ENCODE measurements around the gene USP11. TPM values are rescaled to one million over a fixed set of nuclear protein-coding genes. Genes with fewer than 3 reads are reported as not detected.

Gene USP11
- total RNA-seq, 4 donors from 2014 or later, result 17.0 to 35.3 (median 25.0) TPM

DNA sequence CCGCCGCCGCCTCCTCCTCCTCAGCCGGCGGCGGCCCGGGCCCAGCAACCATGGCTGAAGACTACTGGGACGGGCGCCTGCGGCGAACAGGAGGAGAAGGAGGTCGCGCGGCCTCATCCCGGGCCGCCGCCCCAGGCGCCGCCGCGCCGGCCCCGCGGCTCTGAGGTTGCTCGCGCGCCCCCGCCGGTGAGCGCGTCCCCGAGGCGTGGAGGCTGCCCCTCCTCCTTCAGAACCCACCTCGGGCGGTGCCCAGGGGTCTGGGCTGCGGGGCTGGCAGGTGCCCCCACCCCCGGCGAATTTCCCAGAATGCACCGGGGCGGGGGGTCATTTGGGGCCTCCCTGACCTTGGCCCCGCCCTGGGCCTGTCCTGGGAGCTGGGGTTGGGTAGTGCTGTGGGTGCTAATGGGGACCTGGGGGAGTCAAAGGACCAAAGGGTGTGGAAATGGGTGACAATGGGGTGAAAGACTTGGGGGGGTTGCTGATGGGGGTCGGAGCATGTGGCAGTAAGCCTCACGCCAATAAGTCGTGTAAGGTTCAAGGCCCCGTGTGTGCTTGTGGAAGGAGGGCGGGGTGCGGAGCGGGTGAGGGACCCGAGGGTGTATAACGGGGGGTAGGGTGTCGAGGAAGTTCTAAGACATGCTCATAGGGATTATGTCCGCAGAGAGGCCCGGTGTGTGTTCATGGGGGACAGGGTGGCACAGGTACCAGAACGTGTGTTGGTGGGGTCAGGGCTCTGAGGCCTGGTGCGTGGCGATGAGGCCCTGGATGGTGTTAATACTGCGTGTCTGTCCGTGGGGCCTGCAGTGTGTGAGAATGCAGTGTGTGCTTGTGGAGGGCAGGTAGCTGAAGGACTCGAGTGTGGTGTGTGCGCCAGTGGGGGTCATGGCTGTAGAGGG, 13.6 kb upstream of the USP11 start:
- intact Hi-C loops (cut with DNase I; ENCODE audit: low total_unique reads) (loop anchor here (1.0 to 5.0 kb wide), 5 partner anchors 14 to 1948 kb away; partner anchors contain the start of genes UBA1 and USP11), in situ Hi-C loops (cut with MboI; ENCODE audit: low sequenced_read_pairs in 4 of 4) (loop anchor here in 2 of 4 donors (25.0 kb wide), 2 partner anchors 293 to 318 kb away; no protein-coding TSS in a partner anchor)
- H3K4me1 ChIP-seq, result peaks cover 13 to 20% of the 10 kb centered on the region in 2 donors
- H3K4me3 ChIP-seq, result peak overlapping the region; percentile 67 to 75 (median 72)
- peak overlapping the region; percentile 92 to 99 (median 96) for H3K27ac ChIP-seq
- peak in 1 of 2 donors; percentile 59 for DNase-seq
- peak in 1 of 2 donors; percentile 27 for ATAC-seq
- H3K36me3 ChIP-seq, result peaks cover 0 to 34% of the 10 kb centered on the region in 2 donors
- no peaks in the 10 kb centered on the region for H3K27me3 ChIP-seq
- H3K9me3 ChIP-seq, result no peaks in the 10 kb centered on the region
- TF ChIP-seq CTCF (IDR thresholded peaks at IDR 0.05 in 4 of 5, conservative IDR thresholded peaks at IDR 0.05 in 1 of 5), result no peak
- peak in 1 of 2 donors; percentile 30 for TF ChIP-seq POLR2A (IDR thresholded peaks at IDR 0.05)

GRCh38 chrX:47221756-47222155, 11.1 kb upstream of the USP11 start:
- intact Hi-C loops (cut with DNase I; ENCODE audit: low total_unique reads) (no loop called here), in situ Hi-C loops (cut with MboI; ENCODE audit: low sequenced_read_pairs in 4 of 4) (loop anchor here in 2 of 4 donors (25.0 kb wide), 2 partner anchors 291 to 316 kb away; no protein-coding TSS in a partner anchor)
- Histone ChIP-seq H3K9me3 (no peaks in the 10 kb centered on the region), H3K27me3 (no peaks in the 10 kb centered on the region), H3K36me3 (peaks cover 0 to 34% of the 10 kb centered on the region in 2 donors), H3K27ac (no peak overlapping the region), H3K4me3 (no peak overlapping the region), H3K4me1 (peaks cover 9 to 20% of the 10 kb centered on the region in 2 donors)
- ATAC-seq (no peak), DNase-seq (no peak)
- no peak for TF ChIP-seq POLR2A (IDR thresholded peaks at IDR 0.05)
- TF ChIP-seq CTCF (IDR thresholded peaks at IDR 0.05 in 4 of 5, conservative IDR thresholded peaks at IDR 0.05 in 1 of 5), result no peak

GRCh38 chrX:47222751-47223350, 10.0 kb upstream of the USP11 start:
- H3K4me3 ChIP-seq, result no peak overlapping the region
- H3K27me3 ChIP-seq, result no peaks in the 10 kb centered on the region
- intact Hi-C loops (cut with DNase I; ENCODE audit: low total_unique reads) (no loop called here), in situ Hi-C loops (cut with MboI; ENCODE audit: low sequenced_read_pairs in 4 of 4) (loop anchor here in 2 of 4 donors (25.0 kb wide), 2 partner anchors 289 to 314 kb away; no protein-coding TSS in a partner anchor)
- ATAC-seq, result no peak
- DNase-seq, result no peak
- no peaks in the 10 kb centered on the region for H3K9me3 ChIP-seq
- H3K4me1 ChIP-seq, result peaks cover 4 to 14% of the 10 kb centered on the region in 2 donors
- H3K27ac ChIP-seq, result no peak overlapping the region
- TF ChIP-seq POLR2A (IDR thresholded peaks at IDR 0.05) (no peak), CTCF (IDR thresholded peaks at IDR 0.05 in 4 of 5, conservative IDR thresholded peaks at IDR 0.05 in 1 of 5) (no peak)
- H3K36me3 ChIP-seq, result peaks cover 0 to 44% of the 10 kb centered on the region in 2 donors

DNA sequence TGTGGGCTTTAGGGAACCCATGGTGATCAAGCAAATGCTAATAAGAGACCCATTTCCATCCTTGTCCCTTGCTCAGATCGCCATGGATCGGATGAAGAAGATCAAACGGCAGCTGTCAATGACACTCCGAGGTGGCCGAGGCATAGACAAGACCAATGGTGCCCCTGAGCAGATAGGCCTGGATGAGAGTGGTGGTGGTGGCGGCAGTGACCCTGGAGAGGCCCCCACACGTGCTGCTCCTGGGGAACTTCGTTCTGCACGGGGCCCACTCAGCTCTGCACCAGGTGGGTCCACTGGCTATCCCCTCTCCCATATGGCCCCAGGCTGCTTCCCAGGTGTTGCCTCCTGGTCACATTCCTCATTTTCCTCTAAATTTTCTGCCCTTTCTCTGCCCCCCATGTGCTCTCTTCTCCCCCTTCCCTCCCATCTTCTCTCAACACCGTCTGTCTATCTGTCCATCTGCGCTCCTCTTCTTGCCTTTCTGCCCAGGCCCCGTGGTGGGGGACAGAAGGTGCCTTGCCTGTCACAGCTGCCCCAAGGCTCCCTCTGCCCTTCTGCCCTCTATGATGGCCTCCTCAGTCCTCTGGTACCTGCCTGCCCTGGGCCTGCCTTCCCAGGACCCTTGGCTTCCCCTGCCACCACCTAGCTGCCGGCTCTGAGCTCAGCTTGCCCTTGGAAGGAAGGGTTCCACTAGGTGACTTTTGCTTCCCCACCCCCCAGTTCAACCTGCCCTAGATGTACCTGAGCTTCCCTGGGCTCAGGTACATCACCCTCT, 9.1 kb upstream of the USP11 start:
- no peak for TF ChIP-seq CTCF (IDR thresholded peaks at IDR 0.05 in 4 of 5, conservative IDR thresholded peaks at IDR 0.05 in 1 of 5)
- no peak for TF ChIP-seq POLR2A (IDR thresholded peaks at IDR 0.05)
- no peak overlapping the region for H3K4me3 ChIP-seq
- peaks cover 0 to 52% of the 10 kb centered on the region in 2 donors for H3K36me3 ChIP-seq
- H3K27ac ChIP-seq, result no peak overlapping the region
- no peak for ATAC-seq
- H3K4me1 ChIP-seq, result peaks cover 4 to 14% of the 10 kb centered on the region in 2 donors
- H3K9me3 ChIP-seq, result no peaks in the 10 kb centered on the region
- in situ Hi-C loops (cut with MboI; ENCODE audit: low sequenced_read_pairs in 4 of 4) (loop anchor here in 2 of 4 donors (25.0 kb wide), 2 partner anchors 289 to 314 kb away; no protein-coding TSS in a partner anchor), intact Hi-C loops (cut with DNase I; ENCODE audit: low total_unique reads) (no loop called here)
- H3K27me3 ChIP-seq, result no peaks in the 10 kb centered on the region
- DNase-seq, result no peak

All from gastrocnemius medialis (tissue), 4 donors.